Chondrocyte (in vitro differentiated cells): Measurements from ENCODE around the gene WNT8A. TPM values are rescaled to one million over a fixed set of nuclear protein-coding genes. Genes with fewer than 3 reads are reported as not detected.

Experiments
- DNase-seq: peaks from one replicate; pipeline ENCODE4 v3.0.0; 2021; ENCODE audit warnings: mixed read lengths, low spot score
- H3K27ac Mint-ChIP-seq: one replicate; pipeline ENCODE4 v1.8.0; 2021; ENCODE audit warnings: mild to moderate bottlenecking, moderate library complexity, mixed read lengths; ENCODE audit not compliant: unreplicated experiment
- H3K27me3 Mint-ChIP-seq: 2 replicates; pipeline ENCODE4 v1.8.0; 2021; ENCODE audit warnings: low read depth, mixed read lengths
- H3K36me3 Mint-ChIP-seq: 2 replicates; pipeline ENCODE4 v1.8.0; 2021; ENCODE audit warnings: low read depth, mixed read lengths
- H3K4me1 Mint-ChIP-seq: 2 replicates; pipeline ENCODE4 v1.8.0; 2021; ENCODE audit warnings: low read depth, mild to moderate bottlenecking, mixed read lengths
- H3K4me3 Mint-ChIP-seq: one replicate; pipeline ENCODE4 v1.8.0; 2021; ENCODE audit warnings: mild to moderate bottlenecking, moderate library complexity, mixed read lengths; ENCODE audit not compliant: unreplicated experiment
- H3K9me3 Mint-ChIP-seq: 2 replicates; pipeline ENCODE4 v1.8.0; 2021; ENCODE audit warnings: low read depth, mixed read lengths
- total RNA-seq: library from RNA; stranded (reverse); gene quantifications from 3 replicates; pipeline ENCODE4 v1.2.1, GENCODE V29; 2021
- TF ChIP-seq, protein P1 (sequence below): fragments of 200-600 bp; sonication (generic); IDR thresholded peaks from 2 replicates; pipeline ENCODE4 v1.5.0; 2021; ENCODE audit warnings: antibody characterized with exemption, mild to moderate bottlenecking, moderate library complexity

WNT8A gene
- total RNA-seq, 1 donor from 2014 or later = not detected

GRCh38 chr5:138093036-138093435, 9.2 kb downstream of the WNT8A start:
- Mint-ChIP-seq H3K27ac (no peak overlapping the region), H3K4me3 (no peak overlapping the region), H3K9me3 (no peaks in the 10 kb centered on the region), H3K4me1 (no peaks in the 10 kb centered on the region), H3K27me3 (peaks cover 41% of the 10 kb centered on the region), H3K36me3 (no peaks in the 10 kb centered on the region)
- DNase-seq = no peak
- TF ChIP-seq, protein P1, sequence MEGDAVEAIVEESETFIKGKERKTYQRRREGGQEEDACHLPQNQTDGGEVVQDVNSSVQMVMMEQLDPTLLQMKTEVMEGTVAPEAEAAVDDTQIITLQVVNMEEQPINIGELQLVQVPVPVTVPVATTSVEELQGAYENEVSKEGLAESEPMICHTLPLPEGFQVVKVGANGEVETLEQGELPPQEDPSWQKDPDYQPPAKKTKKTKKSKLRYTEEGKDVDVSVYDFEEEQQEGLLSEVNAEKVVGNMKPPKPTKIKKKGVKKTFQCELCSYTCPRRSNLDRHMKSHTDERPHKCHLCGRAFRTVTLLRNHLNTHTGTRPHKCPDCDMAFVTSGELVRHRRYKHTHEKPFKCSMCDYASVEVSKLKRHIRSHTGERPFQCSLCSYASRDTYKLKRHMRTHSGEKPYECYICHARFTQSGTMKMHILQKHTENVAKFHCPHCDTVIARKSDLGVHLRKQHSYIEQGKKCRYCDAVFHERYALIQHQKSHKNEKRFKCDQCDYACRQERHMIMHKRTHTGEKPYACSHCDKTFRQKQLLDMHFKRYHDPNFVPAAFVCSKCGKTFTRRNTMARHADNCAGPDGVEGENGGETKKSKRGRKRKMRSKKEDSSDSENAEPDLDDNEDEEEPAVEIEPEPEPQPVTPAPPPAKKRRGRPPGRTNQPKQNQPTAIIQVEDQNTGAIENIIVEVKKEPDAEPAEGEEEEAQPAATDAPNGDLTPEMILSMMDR = no peak

DNA sequence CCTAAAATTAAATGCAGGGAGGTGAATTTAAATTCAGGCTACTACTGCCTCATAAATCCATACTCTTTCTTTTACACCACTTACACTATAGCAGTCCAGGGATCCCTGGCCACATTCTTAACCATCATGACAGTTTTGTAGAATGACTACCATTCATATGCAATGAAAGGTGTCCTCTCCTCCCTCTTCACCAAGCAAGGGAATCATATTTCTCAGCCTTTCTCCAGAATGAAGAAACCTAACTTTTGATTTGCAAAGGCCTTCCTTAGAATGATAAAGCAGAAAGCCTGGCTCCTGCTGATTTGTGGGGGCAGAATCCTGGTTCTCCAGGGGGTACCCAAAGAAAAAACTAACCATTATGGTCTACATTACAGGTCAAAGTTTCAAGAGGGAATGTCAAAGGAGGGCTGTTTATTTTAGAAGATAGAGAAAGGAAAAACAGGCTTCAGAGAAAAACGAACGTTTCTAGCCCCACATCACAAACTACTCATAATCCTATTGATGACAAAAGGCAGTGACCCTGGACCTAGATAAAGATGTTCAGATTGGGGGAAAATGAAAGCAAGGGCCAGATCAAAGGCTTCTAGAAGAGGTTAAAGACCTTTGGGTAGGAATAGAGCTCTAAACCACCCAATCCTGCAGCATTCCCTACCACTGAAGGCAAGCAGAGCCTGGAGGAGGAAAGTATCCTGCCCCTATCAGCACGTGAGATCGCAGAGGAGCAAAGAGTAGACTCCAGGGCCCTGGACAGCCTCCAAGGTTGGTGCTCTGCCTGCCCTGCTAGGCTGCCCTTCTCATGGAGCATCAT, 11.5 kb downstream of the WNT8A start:
- no peak for DNase-seq
- Mint-ChIP-seq H3K4me1 (no peaks in the 10 kb centered on the region), H3K4me3 (no peak overlapping the region), H3K36me3 (no peaks in the 10 kb centered on the region), H3K27me3 (peaks cover 43% of the 10 kb centered on the region), H3K27ac (no peak overlapping the region), H3K9me3 (no peaks in the 10 kb centered on the region)
- TF ChIP-seq, protein P1 = no peak

DNA sequence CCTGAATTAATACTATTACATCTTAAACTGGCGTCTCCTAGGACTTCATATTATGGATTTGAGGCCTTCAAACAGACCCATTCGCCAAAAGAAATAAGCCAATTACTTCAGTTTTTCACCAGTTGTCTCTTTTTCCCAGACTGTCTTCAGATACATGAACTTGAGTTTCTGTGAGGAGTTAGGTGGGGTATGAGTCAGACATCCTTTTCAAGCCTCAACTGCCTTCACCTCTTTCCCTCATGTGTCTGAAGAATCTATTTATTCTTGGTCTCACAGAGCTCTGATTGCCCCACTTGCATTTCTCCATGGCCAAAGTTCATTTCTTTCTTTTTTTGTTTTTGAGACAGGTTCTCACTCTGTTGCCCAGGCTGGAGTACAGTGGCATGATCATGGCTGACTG, 12.5 kb downstream of the WNT8A start:
- Mint-ChIP-seq H3K4me1 (no peaks in the 10 kb centered on the region), H3K27ac (no peak overlapping the region), H3K27me3 (peaks cover 41% of the 10 kb centered on the region), H3K36me3 (peaks cover 2% of the 10 kb centered on the region), H3K9me3 (no peaks in the 10 kb centered on the region), H3K4me3 (no peak overlapping the region)
- DNase-seq = no peak
- TF ChIP-seq, protein P1 = no peak

- Mint-ChIP-seq H3K27ac (no peak overlapping the region), H3K4me1 (no peaks in the 10 kb centered on the region), H3K9me3 (no peaks in the 10 kb centered on the region), H3K4me3 (no peak overlapping the region), H3K36me3 (peaks cover 2% of the 10 kb centered on the region), H3K27me3 (peaks cover 48% of the 10 kb centered on the region)
- no peak for DNase-seq
- TF ChIP-seq, protein P1 = no peak
Observed at GRCh38 chr5:138096997-138097828, 13.4 kb downstream of the WNT8A start.
